ENCODE results near the gene INTS6. TPM values are rescaled to one million over a fixed set of nuclear protein-coding genes. Genes with fewer than 3 reads are reported as not detected.

INTS6 gene
- total RNA-seq, 2 experiments from 2014 or later: 45.6 to 58.7 TPM

- no peaks in the 10 kb centered on the region for H3K9me2 ChIP-seq (ENCODE audit: insufficient read depth, low read length)
- no peaks in the 10 kb centered on the region for H3K79me2 ChIP-seq (ENCODE audit: insufficient read depth, low read depth, low read length)
- no peaks in the 10 kb centered on the region for H3K9me3 ChIP-seq (ENCODE audit: low read length)
- BruUV-seq (replicated peaks): no TSS peak
- H3K36me3 ChIP-seq (ENCODE audit: insufficient read depth, low read length): no peaks in the 10 kb centered on the region
- DNase-seq (ENCODE audit: low spot score): no peak
- ChIA-PET CTCF (ENCODE audit: unreplicated experiment) (interaction anchor here (0.9 kb wide), 1 partner anchor 34 kb away, joined by 4 read pairs; no protein-coding TSS in a partner anchor), POLR2A (interaction anchor here (0.5 to 1.5 kb wide), 2 partner anchors 35 to 107 kb away, joined by 3 to 5 read pairs; no protein-coding TSS in a partner anchor)
- no peaks in the 10 kb centered on the region for H3K4me1 ChIP-seq (ENCODE audit: insufficient read depth, low read length, poor library complexity, severe bottlenecking)
- TF ChIP-seq CTCF (conservative IDR thresholded peaks at IDR 0.05; ENCODE audit: low read length) (no peak), EZH2phosphoT487 (IDR thresholded peaks at IDR 0.05; ENCODE audit: borderline replicate concordance, low read depth, low read length) (no peak)
- no peak overlapping the region for H3K27ac ChIP-seq (ENCODE audit: low read depth, low read length, poor library complexity, severe bottlenecking)
- no peak overlapping the region for H3K4me2 ChIP-seq (ENCODE audit: low read length)
- H3K4me3 ChIP-seq (ENCODE audit: low read depth, low read length, poor library complexity, severe bottlenecking): no peak overlapping the region
- intact Hi-C loops (cut with micrococcal nuclease; ENCODE audit: unreplicated experiment): no loop called here
- H4K20me1 ChIP-seq (ENCODE audit: insufficient read depth, low read length): no peaks in the 10 kb centered on the region
- H2AFZ ChIP-seq (ENCODE audit: low read length): no peak overlapping the region
These were observed 131.0 kb downstream of the INTS6 start for GRCh38 chr13:51321836-51322235.

- POLR2A ChIA-PET: no interaction called here
- H3K4me3 ChIP-seq (ENCODE audit: low read depth, low read length, poor library complexity, severe bottlenecking): no peak overlapping the region
- H3K36me3 ChIP-seq (ENCODE audit: insufficient read depth, low read length): no peaks in the 10 kb centered on the region
- H3K27ac ChIP-seq (ENCODE audit: low read depth, low read length, poor library complexity, severe bottlenecking): no peak overlapping the region
- BruUV-seq (replicated peaks): no TSS peak
- no peaks in the 10 kb centered on the region for H3K4me1 ChIP-seq (ENCODE audit: insufficient read depth, low read length, poor library complexity, severe bottlenecking)
- no peaks in the 10 kb centered on the region for H3K9me2 ChIP-seq (ENCODE audit: insufficient read depth, low read length)
- no peaks in the 10 kb centered on the region for H3K9me3 ChIP-seq (ENCODE audit: low read length)
- CTCF ChIA-PET (ENCODE audit: unreplicated experiment): no interaction called here
- H4K20me1 ChIP-seq (ENCODE audit: insufficient read depth, low read length): no peaks in the 10 kb centered on the region
- H3K4me2 ChIP-seq (ENCODE audit: low read length): no peak overlapping the region
- intact Hi-C loops (cut with micrococcal nuclease; ENCODE audit: unreplicated experiment): no loop called here
- TF ChIP-seq CTCF (conservative IDR thresholded peaks at IDR 0.05; ENCODE audit: low read length) (no peak), EZH2phosphoT487 (IDR thresholded peaks at IDR 0.05; ENCODE audit: borderline replicate concordance, low read depth, low read length) (no peak)
- DNase-seq (ENCODE audit: low spot score): no peak
- no peak overlapping the region for H2AFZ ChIP-seq (ENCODE audit: low read length)
- H3K79me2 ChIP-seq (ENCODE audit: insufficient read depth, low read depth, low read length): no peaks in the 10 kb centered on the region
These were observed 134.0 kb downstream of the INTS6 start for GRCh38 chr13:51318876-51319275.

GRCh38 chr13:51318015-51318414 lies 134.8 kb downstream of the INTS6 start:
- Histone ChIP-seq H3K27ac (ENCODE audit: low read depth, low read length, poor library complexity, severe bottlenecking) (no peak overlapping the region), H3K4me2 (ENCODE audit: low read length) (no peak overlapping the region), H3K9me2 (ENCODE audit: insufficient read depth, low read length) (no peaks in the 10 kb centered on the region), H3K4me1 (ENCODE audit: insufficient read depth, low read length, poor library complexity, severe bottlenecking) (no peaks in the 10 kb centered on the region), H4K20me1 (ENCODE audit: insufficient read depth, low read length) (no peaks in the 10 kb centered on the region), H3K79me2 (ENCODE audit: insufficient read depth, low read depth, low read length) (no peaks in the 10 kb centered on the region), H2AFZ (ENCODE audit: low read length) (no peak overlapping the region), H3K9me3 (ENCODE audit: low read length) (no peaks in the 10 kb centered on the region), H3K36me3 (ENCODE audit: insufficient read depth, low read length) (no peaks in the 10 kb centered on the region), H3K4me3 (ENCODE audit: low read depth, low read length, poor library complexity, severe bottlenecking) (no peak overlapping the region)
- no peak for DNase-seq (ENCODE audit: low spot score)
- no TSS peak for BruUV-seq (replicated peaks)
- CTCF ChIA-PET (ENCODE audit: unreplicated experiment): no interaction called here
- POLR2A ChIA-PET: interaction anchor here (0.7 kb wide), 1 partner anchor 16 kb away, joined by 3 read pairs; no protein-coding TSS in a partner anchor
- no peak for TF ChIP-seq CTCF (conservative IDR thresholded peaks at IDR 0.05; ENCODE audit: low read length)
- no peak for TF ChIP-seq EZH2phosphoT487 (IDR thresholded peaks at IDR 0.05; ENCODE audit: borderline replicate concordance, low read depth, low read length)
- intact Hi-C loops (cut with micrococcal nuclease; ENCODE audit: unreplicated experiment): no loop called here

Data from OCI-LY7 (cell line).